ENCODE data around the gene ACIN1. TPM values are rescaled to one million over a fixed set of nuclear protein-coding genes. Genes with fewer than 3 reads are reported as not detected.

ACIN1 gene
- total and polyA plus RNA-seq, 9 of the 15 experiments (the other 6 are each of a cell fraction or from before 2014, with no cell fraction given), result 5.0 to 196 (median 129) TPM

GRCh38 chr14:23056956-23057756 is 37.8 kb downstream of the ACIN1 start, which contains the start of gene CDH24 (continued):
- TF ChIP-seq ZNF318 (IDR thresholded peaks at IDR 0.05; ENCODE audit: borderline replicate concordance in 1 of 2, low read depth in 1 of 2) (no peak), BACH1 (tag; IDR thresholded peaks at IDR 0.05) (no peak), KAT7 (CRISPR knock-in tag; IDR thresholded peaks at IDR 0.05; ENCODE audit: borderline replicate concordance) (no peak), DIDO1 (tag; IDR thresholded peaks at IDR 0.05; ENCODE audit: low read depth) (no peak), ZNF436 (CRISPR knock-in tag; IDR thresholded peaks at IDR 0.05) (no peak), ZNF124 (CRISPR knock-in tag; IDR thresholded peaks at IDR 0.05) (no peak), ATF7 (IDR thresholded peaks at IDR 0.05) (no peak), CHD1 (IDR thresholded peaks at IDR 0.05; ENCODE audit: low read length) (no peak), NFATC3 (IDR thresholded peaks at IDR 0.05) (0 out of 2 replicates have a peak, but pooled peaks have one; percentile 53), PCBP1 (IDR thresholded peaks at IDR 0.05; ENCODE audit: low read depth, low read length, poor library complexity, severe bottlenecking) (no peak), VEZF1 (CRISPR knock-in tag; IDR thresholded peaks at IDR 0.05) (peak; percentile 71), RCOR1 (IDR thresholded peaks at IDR 0.05; ENCODE audit: borderline replicate concordance in 1 of 2, low read depth in 2 of 2, low read length in 2 of 2) (no peak), MTA1 (IDR thresholded peaks at IDR 0.05; ENCODE audit: borderline replicate concordance) (peak; percentile 81; the same call in 1 of the 2 replicates), ZNF143 (CRISPR knock-in tag; IDR thresholded peaks at IDR 0.05) (no peak), HNRNPLL (IDR thresholded peaks at IDR 0.05; ENCODE audit: low read depth, low read length, poor library complexity, severe bottlenecking) (peak; percentile 7), GABPB1 (CRISPR knock-in tag; IDR thresholded peaks at IDR 0.05) (no peak), KLF6 (CRISPR knock-in tag; IDR thresholded peaks at IDR 0.05; ENCODE audit: borderline replicate concordance) (no peak)

Measured in K562 (cell line).